ENCODE results near the gene RAPGEF6.
"Not testable (repeated sequence)": the region's sequence is repeated elsewhere in the genome, so short reads cannot be mapped to it uniquely, and the experiment has no call there.

The RAPGEF6 gene

GRCh38 chr5:131640043-131640856, 5.2 kb upstream of the RAPGEF6 start:
- DNase-seq (ENCODE audit: low read depth, low spot score), result no peak

DNA sequence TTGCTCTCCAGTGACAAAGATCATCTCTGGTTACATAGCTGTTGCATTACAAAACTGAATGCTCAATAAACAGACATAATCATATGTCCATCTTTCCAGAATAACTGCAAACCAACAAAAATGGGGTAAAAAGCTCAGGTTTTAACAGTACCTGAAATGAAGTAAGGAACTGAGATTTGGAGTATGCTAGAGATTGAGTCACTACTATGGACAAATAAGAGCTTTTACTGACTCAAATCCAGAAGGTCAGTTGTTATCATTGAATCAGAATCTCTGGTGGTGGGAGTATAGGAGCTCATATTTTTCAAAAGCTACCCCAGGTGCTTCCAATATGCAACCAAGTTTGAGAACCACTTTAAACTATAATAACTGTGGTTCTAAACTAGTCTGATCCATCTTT, 4.1 kb upstream of the RAPGEF6 start:
- DNase-seq (ENCODE audit: low read depth, low spot score), result no peak

GRCh38 chr5:131637694-131638093, 2.7 kb upstream of the RAPGEF6 start:
- no peak for DNase-seq (ENCODE audit: low read depth, low spot score)

DNA sequence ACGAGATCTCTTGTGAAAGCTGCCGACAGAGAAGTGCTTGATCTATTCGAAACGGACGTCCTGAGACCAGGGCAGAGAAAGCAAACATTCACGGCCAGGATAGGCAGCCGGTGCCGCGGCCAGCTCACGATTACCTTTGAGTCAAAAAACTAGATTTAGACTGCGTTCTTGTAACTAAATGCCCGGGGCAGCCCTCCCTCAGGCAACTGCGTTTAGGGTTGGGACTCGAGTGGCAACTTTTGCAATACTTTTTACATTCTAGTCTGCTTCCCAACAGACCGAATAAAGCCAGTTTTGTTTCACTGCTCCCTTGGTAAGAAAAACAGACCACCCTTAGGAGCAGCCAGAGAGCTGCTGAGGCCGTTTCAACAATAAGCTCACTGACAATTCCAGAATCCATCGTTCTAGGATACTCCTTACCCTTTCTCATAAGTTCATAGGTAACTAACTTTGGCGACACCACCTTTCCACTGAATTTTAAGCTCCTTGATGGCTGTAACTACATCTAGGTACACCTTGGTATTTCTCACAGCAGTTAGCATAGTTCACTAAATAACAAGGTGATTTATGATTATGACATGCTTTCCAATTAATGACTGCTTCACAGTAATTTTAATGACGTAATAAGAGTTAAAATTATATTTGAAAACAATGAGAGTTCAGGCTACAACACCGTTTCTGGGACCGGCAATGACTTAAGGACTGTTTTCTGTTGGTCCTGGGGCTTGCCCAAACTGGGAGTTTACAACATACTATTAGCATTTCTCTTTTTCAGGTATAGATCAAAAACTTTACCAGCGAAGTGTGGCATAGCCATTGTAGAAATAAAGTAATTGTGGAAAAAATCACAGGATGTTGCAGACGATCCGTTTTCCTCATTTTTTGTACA, 899 bp upstream of the RAPGEF6 start:
- peak; percentile 32 for DNase-seq (ENCODE audit: low read depth, low spot score)

DNA sequence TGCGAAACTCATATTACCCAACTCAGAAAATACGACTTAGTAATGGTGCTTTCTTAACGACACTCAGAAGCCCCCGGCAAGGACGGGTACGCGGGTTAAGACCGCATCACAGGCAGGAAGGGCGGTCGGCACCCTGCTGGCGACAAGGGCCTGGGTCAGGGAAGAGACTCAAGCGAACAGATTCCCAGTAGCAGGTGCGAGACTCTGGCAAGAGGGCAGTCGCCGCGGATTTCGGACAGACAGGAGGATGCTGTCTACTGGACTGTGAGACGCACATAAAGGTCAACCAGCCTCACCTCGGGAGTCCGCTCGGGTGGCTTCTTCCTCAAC, 398 bp downstream of the RAPGEF6 start:
- DNase-seq (ENCODE audit: low read depth, low spot score), result no peak

DNA sequence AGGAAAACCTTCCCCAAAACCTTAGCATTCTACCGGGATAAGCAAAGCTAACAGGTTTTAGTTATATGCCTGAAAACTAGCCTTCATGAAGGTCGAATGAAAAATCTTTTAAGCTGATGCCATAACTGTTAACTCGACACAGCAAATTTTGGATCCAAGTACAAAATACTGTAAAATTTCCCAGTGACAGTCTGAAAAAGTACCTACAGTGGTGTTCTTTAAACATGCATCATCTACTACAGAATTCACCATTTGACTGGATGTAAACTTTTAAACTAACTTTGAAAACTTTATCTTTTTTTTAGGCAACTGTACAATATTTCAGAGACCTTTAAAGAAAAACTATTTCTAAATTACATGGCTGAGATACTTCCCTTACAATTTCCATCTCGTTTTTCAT, 791 bp downstream of the RAPGEF6 start:
- no peak for DNase-seq (ENCODE audit: low read depth, low spot score)

DNA sequence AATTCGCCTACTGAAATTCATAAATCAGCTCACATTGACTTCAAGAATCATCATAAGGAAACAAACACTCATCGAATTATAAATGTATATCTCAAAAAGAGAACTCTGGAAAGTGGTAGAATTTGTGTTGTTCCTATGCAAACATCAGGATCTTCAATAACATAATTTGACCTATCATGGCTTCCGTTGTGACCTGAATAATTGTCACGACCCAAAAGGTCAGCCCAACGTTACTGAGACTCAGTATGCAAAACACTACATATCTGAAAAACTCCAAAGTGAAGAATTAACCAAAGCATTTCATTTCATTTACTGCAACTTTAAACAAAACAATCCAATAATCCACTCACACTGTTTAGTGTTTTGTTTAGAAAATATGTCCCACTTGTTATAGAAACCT, 1.2 kb downstream of the RAPGEF6 start:
- DNase-seq (ENCODE audit: low read depth, low spot score), result no peak

DNA sequence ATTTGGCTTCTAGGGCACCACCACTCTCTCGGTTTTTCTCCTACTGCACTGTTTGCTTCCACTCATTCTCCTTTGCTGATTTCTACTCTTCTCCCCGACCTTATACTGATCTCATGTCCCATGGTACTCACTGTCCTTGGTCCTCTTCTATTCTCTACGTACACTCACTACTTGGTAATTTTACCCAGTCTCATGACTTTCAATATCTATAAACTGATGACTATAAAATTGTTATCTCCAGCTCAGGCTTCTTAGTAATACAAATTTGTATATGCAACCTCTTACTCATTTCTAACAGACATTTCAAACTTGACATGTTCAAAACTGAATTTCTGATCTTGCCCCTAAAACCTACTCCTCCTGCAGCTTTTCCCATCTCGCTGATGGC, 4.1 kb downstream of the RAPGEF6 start:
- DNase-seq (ENCODE audit: low read depth, low spot score), result no peak

GRCh38 chr5:131630208-131630962, 4.6 kb downstream of the RAPGEF6 start:
- DNase-seq (ENCODE audit: low read depth, low spot score), result no peak

GRCh38 chr5:131628990-131629389, 6.0 kb downstream of the RAPGEF6 start:
- DNase-seq (ENCODE audit: low read depth, low spot score), result no peak

DNA sequence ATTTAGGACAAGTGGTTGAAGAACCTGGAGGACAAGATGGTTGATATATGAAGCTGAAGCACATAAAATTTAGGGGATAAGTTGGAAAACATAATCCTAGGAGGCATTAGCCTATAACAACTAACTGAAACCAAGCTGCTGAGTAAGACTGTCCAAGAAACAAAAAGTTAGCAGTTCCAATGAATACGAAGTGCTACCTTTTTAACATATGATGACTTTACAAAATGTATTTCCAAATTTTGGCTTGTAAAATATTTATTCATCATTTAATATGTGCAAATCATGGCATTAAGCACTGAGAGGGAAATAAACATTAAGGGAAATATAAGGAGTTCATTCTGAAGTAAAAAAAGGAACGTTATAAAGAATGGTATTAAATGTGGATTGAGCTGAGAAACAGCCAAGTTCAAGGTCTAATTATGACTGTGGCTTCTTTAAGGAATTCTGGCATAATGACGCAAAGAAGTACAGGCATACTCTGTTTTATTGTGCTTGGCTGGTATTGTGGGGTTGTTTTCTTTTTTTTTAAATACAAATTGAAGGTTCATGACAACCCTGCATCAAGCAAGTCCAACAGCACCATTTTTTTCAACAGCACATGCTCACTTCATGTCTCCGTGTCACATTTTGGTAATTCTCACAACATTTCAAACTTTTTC, 7.7 kb downstream of the RAPGEF6 start:
- DNase-seq (ENCODE audit: low read depth, low spot score), result no peak

DNA sequence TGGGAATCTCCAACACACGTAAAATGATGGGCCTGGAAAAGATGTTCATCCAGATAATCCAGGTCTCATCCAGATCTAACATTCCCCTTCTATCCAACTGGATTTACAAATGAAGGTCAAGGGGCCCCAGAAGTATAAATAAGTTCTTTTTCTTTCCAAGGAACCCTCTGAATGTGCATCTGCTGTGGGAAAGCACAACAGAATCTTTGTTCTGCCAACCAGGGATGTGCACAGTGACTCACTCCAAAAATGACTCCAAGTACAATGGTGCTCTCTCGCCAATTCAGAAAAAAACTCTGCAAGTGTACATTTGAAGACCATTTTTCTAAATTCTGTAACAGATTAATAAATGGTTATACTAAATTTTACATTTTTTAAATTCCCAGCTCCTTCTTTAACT, 12.4 kb downstream of the RAPGEF6 start:
- DNase-seq (ENCODE audit: low read depth, low spot score), result no peak

- not testable (repeated sequence) for DNase-seq (ENCODE audit: low read depth, low spot score)
Observed at GRCh38 chr5:131621164-131621563, 13.9 kb downstream of the RAPGEF6 start.

DNA sequence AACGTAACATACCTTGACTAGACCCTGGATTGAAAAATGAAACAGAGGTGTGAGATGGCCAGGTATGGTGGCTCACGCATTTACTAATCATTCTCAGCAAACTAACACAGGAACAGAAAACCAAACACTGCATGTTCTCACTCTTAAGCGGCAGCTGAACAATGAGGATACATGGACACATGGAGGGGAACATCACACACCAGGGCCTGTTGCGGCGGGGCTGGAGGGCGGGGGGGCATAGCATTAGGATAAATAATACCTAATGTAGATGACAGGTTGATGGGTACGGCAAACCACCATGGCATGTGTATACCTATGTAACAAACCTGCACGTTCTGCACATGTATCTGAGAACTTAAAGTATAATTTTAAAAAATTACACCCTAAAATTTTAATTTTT, 15.9 kb downstream of the RAPGEF6 start:
- no peak for DNase-seq (ENCODE audit: low read depth, low spot score)

DNA sequence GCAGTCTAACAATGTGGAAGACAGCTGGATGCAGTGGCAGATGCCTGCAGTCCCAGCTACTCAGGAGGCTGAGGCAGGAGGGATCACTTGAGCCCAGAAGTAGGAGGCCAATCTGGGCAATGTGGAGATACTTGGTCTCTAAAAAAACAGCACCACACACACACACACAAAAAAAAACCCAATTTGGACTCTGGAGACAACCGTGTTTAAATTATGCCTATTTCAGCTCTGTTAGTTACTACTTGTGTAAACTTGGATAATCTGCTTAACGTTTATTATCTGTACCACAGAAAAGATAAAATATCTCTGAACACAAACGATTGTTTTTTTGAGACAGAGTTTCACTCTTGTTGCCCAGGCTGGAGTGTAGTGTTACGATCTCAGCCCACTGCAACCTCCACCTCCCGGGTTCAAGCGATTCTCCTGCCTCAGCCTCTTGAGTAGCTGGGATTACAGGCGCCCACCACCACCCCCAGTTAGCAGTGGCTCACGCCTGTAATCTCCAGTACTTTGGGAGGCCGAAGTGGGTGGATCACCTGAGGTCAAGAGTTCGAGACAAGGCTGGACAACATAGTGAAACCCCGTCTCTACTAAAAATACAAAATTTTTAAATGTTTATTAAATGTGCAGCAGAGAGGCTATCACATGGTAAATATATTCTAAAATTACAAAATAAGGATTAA, 17.7 kb downstream of the RAPGEF6 start:
- DNase-seq (ENCODE audit: low read depth, low spot score), result no peak

DNA sequence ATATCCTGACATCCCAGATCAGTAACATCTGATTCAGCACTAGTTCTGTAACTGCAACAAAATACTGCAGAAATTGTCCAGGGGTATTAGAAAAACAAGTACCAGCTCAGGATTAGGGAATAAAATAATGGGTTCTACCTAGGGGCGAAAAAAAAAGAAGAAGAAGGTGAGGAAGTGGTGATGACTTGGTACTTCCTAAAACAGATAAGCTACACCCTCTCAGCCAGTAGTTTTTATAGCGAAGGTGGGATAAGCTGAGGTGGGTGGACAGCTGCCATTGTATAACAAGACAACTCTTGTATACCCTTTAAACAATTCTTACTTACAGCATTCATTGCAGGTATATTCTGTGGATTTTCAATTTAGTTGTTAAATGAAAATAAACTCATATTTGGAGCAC, 19.1 kb downstream of the RAPGEF6 start:
- no peak for DNase-seq (ENCODE audit: low read depth, low spot score)

GRCh38 chr5:131613423-131613822, 21.6 kb downstream of the RAPGEF6 start:
- DNase-seq (ENCODE audit: low read depth, low spot score), result no peak

DNA sequence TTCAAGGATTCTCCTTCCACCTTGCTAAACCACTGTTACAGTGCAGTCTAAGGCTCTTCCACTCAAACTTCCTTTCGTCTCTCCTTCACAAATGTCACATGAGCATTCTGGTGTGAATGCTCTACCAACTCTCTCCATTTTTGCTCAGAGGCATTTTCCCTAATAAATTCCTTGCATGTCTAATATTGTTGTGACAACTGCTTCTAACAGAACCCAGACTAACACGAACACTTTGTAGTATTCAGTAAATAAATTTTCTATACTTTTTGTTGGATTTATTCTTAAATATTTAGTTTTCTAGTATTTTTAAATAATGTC, 24.0 kb downstream of the RAPGEF6 start:
- DNase-seq (ENCODE audit: low read depth, low spot score), result no peak

DNA sequence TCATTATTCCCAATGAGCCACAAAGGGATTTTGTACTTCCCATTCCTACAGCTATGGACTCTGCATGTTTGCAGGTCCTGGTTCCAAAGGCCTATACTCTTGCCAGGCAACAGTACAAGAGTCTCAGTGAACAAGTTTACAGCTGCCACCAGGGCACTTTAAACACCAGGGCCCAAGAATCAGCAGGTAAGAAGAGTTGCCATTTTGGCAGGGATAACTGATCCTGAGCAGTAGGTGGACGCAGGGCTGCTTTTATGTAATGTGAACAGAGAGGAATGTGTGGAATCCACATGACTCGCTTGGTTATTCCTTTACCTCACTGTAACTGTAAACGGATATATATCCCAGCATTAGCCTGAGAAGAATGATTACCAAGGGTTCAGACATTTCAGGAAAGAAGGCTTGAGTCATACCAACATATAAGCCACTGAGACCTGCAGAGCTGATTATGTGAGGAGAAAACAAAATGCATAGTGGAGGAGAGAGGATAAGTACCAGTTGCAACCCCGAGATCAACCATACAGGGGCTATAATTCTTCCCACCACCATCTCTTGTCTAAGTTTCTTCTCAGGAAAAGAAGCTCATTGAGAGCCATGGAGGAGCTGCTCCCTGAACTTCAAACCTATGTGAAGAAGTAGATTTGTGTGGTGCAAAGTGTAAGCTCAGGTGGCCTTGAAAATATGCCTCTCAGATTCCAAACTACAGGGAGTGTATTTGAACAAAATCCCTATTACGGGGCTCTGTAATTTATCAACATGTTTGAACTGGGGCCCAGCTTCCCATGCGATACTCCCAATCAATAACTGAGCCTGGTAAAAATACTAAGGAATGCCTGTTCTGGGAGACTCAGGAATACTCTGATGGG, 24.6 kb downstream of the RAPGEF6 start:
- DNase-seq (ENCODE audit: low read depth, low spot score), result no peak

DNA sequence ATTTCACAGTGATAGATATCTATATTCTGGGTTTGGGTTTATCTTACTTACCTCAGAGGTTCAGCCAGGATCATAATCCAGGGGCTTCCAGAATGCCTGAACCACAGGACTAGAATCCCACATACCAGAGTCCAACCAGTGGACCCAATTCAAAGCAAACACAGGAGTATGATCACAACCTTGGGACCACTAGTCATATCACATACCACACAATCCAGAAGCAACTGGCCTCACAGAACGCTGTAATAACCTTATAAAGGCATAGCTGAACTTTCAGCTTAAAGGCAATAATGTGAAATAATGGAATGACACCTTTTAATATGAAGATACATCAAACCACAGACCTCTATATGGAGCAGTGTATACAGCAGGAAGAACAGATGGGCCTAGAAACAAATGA, 25.3 kb downstream of the RAPGEF6 start:
- DNase-seq (ENCODE audit: low read depth, low spot score), result no peak

Data from smooth muscle cell of the brain vasculature (primary cell).